ENCODE measurements around the gene PIPOX.

DNA sequence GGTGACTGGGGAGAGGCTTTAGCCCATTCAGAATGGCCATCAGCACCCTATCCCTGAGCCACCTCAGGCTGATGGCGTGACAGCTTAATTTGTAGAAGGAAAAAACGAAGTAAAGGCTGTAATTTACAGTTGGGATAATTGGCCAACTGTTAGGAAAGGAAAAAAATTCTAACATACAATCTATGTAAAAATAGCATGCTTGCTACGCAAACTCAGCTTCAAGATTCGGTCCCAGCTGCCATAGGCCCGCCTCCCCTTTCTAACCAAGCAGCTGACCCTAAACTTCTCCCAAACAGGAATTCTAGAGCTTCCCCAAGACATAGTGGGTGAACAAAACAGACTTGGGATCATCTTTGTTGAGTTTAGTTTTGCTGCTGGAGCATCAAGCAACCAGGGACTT is 42.0 kb upstream of the PIPOX start:
- TF ChIP-seq EZH2 (IDR thresholded peaks at IDR 0.05; ENCODE audit: insufficient read depth, poor library complexity, severe bottlenecking): no peak
- TF ChIP-seq EZH2phosphoT487 (IDR thresholded peaks at IDR 0.05; ENCODE audit: insufficient read depth, low read depth): no peak
